GM21367 (cell line): ENCODE results near the gene ZSCAN20.
A peak's percentile ranks its signal among the peaks of the same experiment; 100 is the strongest.

Source experiments
- ATAC-seq: cut with Tn5 transposase; IDR thresholded peaks from one replicate; pipeline ENCODE4 v1.9.1; 2021; ENCODE audit not compliant: unreplicated experiment

ZSCAN20 gene

GRCh38 chr1:33443080-33443704 lies 29.3 kb upstream of the ZSCAN20 start:
- no peak for ATAC-seq

GRCh38 chr1:33443705-33444180 lies 28.7 kb upstream of the ZSCAN20 start:
- ATAC-seq: no peak

GRCh38 chr1:33445108-33445507 lies 27.3 kb upstream of the ZSCAN20 start:
- ATAC-seq: no peak

DNA sequence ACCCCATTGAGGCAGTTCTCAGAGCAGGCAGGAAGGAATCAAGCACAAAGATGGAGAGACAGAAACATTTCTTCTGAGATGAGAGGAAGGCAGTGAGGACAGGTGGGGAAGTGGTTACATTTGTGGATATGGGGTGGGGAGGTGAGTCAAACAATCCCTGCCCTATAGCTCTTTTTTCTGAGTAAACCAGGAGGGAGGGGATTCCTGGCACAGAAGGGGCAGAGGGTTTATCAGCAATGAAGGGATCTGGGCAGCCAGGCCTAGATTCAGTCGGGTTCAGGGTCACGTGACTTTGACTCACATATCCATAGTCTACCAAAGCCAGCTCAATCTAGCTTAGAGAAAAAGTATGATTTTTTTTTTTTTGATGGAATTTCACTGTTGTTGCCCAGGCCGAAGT lies 25.9 kb upstream of the ZSCAN20 start:
- no peak for ATAC-seq

GRCh38 chr1:33454646-33455282 lies 17.7 kb upstream of the ZSCAN20 start:
- ATAC-seq: no peak

GRCh38 chr1:33455539-33456501 lies 16.6 kb upstream of the ZSCAN20 start:
- no peak for ATAC-seq

- ATAC-seq: no peak
Measured at GRCh38 chr1:33456502-33456886, 16.0 kb upstream of the ZSCAN20 start.

DNA sequence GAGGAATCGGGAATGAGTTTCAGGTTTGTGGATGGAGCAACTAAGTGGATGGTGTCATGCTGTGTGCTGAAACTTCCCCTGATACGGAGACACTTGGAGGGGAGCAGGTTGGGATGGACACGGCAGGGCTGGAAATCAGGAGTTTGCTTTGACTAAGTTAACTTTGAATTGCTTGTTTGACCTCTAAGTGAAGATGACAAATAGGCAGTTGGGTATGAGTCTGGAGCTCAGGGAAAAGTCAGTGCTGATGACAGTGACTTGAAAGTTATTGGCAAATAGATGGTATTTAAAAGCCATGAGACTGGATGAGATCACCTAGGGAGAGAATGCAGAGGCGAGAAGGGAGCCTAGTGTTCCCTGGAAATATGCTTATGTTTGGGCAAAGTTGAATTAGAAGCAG lies 12.8 kb upstream of the ZSCAN20 start:
- ATAC-seq: no peak

DNA sequence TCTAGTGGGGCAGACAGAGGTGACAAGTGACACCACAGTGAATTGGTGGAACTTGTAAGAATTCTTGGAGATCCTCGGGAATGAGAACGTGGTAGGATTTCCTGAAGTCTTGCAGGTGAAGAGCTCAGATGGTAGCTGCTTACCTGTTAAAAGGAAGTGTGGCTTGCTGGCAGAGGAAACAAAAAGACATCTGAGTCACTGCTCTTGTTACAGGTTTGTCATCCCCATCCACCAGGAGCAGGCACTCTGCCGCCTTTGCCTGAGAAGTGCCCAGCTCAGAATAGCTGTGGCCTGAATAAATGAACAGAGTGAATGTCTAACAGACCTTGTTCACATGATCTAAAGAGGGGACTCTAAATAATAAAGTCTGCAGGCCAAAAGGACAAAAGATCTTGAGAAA lies 12.3 kb upstream of the ZSCAN20 start:
- no peak for ATAC-seq

DNA sequence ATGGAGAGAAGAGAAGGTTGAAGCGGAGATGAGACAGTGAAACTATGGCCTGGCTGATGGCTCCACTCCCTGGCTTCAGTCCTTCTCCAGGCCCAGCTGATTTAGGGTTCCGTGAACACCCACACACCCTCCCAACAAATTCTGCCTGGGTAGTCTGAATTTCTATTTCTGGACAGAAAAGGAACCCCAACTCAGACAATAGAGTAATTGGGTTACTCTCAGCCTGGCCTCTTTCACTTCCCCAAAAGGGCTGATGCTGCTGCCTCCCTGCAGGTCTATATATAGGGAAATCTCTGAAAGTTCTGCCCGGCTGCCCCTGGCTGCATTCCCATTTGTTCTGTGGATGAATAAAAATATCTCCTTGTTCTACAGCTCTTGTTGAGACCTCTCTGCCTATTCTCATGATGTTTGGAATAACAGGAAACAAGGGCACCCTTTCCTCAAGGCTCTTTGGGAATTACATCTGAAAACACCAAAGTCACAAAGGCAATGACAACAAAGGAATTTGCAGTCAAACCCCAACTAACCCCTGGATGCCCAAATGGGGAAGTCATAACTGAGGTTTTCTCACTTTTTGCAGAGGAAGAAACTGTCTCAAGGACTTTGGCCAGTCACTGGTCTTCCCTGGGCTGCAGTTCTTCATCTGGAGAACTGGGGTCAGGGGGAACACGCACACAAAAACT lies 11.4 kb upstream of the ZSCAN20 start:
- peak; percentile 69 for ATAC-seq

- ATAC-seq: no peak
Measured at GRCh38 chr1:33462405-33463164, 9.9 kb upstream of the ZSCAN20 start.

DNA sequence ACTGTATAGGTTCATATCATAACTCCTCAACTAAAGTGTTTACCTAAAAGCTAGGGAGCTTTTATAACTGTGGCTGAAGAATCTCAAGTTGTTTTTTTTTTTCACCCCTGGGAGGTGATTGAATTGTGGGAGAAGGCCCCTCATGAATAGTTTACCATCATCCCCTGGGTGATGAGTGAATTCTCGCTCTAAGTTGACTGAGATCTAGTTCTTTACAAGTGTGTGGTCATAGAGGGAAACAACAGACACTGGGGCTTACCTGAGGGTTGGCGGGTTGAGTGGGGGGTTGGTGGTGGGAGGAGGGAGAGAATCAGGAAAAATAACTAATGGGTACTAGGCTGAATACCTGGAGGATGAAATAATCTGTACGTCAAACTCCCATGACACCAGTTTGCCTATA lies 7.9 kb upstream of the ZSCAN20 start:
- ATAC-seq: no peak

DNA sequence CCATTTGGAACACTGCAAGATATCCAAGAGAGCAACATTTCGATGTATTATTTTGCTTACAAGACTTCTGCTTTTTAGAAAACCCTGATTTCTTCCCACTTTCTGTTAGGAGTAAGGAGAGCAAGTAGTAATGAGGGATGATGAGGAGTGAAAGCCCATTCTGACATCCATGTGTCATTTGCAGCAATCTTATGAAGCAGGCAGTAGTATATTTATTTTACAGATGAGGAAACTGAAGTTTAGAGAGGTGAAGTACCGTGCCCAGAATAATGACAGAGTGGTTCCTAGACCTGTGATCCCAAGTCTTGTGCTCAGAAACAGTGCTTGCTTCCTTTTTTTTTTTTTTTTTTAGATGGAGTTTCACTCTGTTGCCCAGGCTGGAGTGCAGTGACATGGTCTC lies 7.1 kb upstream of the ZSCAN20 start:
- ATAC-seq: no peak

DNA sequence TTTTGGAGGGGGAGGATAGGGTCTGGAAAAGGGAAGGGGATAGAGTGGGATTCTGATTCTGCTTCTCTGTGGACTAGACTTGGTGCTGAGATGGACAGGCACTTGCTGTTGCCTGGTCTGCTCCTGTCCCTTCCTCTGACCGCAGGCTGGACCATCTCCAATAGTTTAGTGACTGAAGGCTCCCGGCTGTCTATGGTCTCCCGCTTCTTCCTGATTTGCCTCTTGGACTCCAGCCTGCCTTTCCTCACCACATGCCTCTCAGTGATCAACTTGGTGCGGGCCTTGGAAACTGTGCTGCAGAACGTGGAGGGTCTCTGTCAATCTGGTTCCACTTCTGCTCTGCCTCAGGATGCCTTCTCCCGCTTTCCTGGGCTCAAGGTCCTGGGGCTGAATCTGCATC lies 6.3 kb upstream of the ZSCAN20 start:
- ATAC-seq: no peak

DNA sequence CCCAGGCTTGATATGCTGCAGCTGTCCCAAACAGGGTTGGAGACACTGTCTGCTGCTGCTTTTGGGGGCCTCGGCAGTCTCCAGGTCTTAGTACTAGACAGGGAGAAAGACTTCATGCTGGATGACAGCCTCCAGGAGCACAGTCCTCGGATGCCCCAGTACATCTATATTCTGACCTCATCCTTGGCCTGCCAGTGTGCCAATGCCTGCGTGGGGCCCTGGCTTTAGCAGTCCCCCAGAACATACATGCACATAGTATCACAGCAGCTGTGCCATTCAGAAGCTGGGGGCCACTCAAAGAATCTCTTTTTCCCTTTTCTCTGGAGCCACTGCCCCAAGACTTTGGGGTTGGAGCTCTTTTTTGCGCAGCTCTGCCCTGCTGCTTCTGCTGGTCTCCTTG lies 4.4 kb upstream of the ZSCAN20 start:
- ATAC-seq: no peak

DNA sequence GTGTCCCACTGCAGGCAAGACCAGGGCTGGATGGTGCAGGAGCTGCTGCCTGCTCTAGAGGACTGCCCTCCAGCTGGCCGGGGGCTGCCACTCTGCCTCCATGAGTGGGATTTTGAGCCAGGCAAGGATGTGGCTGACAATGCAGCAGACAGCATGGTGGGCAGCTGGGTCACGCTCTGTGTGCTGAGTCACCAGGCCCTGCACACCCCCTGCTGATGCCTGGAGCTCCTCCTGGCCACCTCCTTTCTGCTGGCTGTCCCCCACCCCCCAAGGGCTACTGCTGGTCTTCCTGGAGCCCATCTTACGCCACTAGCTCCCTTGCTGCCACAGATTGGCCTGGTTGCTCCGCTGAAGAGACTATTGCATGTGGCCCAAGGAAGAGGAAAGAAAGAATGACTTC lies 3.9 kb upstream of the ZSCAN20 start:
- no peak for ATAC-seq

GRCh38 chr1:33468967-33469366 lies 3.5 kb upstream of the ZSCAN20 start:
- no peak for ATAC-seq

DNA sequence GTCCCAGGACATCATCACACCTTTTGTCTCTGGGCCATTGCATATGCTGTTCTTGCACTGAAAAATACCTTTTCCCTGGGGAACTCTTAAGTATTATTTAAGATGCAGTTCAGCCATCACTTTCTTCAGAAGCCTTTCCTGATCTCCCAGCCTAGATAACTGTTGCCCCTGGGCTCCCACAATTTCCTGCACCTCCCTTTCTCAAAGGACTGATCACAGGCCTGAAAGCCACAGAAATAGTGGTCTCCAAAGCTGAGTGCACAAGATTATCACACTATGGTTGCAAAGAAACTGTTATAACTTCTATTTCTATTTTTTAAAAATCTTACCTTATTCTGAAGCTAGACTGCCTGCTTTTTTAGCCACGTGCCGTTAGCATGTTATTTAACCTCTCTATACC lies 2.8 kb upstream of the ZSCAN20 start:
- no peak for ATAC-seq

GRCh38 chr1:33470495-33471012 lies 1.9 kb upstream of the ZSCAN20 start:
- peak; percentile 29 for ATAC-seq

- ATAC-seq: no peak
Measured at GRCh38 chr1:33471416-33471815, 1.0 kb upstream of the ZSCAN20 start.
